Measurements from ENCODE around the gene PGAP3. TPM values are rescaled to one million over a fixed set of nuclear protein-coding genes. Genes with fewer than 3 reads are reported as not detected.

Gene PGAP3, protein sequence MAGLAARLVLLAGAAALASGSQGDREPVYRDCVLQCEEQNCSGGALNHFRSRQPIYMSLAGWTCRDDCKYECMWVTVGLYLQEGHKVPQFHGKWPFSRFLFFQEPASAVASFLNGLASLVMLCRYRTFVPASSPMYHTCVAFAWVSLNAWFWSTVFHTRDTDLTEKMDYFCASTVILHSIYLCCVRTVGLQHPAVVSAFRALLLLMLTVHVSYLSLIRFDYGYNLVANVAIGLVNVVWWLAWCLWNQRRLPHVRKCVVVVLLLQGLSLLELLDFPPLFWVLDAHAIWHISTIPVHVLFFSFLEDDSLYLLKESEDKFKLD
- total RNA-seq = 16.2 and 34.5 TPM in 2 replicates

GRCh38 chr17:39687546-39688474, at the start of gene PGAP3:
TSS of gene PGAP3 (minus strand) at chr17:39688057. CDS start at chr17:39688014, 43 bp downstream.

DNA sequence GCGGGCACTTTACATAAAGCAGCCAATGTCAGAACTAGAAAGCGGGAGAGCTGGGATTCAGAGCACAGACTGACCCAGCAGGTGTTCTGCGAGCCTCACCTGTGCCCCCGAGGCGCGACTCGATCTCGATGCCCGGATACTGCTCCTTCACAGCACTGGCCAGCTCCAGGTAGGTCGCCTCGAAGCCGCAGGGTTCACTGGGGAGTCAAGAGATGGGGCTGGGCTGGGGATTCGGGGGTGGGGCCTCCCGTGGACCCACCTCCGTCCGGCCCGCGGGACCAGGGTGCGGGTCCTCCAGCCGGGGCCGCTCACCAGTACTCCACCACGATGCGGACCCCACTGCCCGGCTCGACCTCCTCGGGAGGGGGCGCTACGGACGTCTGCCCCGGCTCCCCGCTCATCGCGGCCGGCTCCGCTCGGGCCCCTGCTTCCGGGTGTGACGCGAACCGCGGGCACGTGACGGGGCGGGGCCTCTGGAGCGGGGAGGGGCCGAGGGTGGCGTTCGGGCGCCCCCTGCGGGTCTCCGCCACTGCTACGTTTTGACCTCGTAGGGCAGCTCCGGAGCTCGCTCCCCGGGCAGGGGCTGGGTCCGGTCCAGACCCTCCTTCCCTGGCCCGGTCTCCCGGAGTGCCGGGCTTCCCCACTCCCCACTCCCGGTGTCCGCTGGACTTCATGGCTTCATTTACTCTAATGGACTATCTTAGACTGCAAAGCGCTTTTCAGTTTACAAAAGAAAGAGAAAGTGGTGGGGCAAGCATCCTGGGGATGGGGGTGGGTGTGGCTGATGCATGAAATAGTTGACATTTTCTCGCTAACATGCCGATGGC, 42.5 kb upstream of the PGAP3 start, which contains the start of gene MIEN1:
Gene MIEN1, minus strand, starts transcription at position 438 of the 827 bp plus-strand sequence. Its CDS starts 37 bp downstream, at position 401.

GRCh38 chr17:39699818-39700147, 11.9 kb upstream of the PGAP3 start, which contains the start of gene ERBB2:
TSS of gene ERBB2 (plus strand) at chr17:39700064. CDS start at chr17:39700239, 175 bp downstream.

GRCh38 chr17:39667945-39668924, 19.6 kb downstream of the PGAP3 start, which contains the start of gene PNMT:
TSS of gene PNMT (plus strand) at chr17:39668453. CDS start at chr17:39668476, 23 bp downstream.

GRCh38 chr17:39664581-39665561, 23.0 kb downstream of the PGAP3 start, which contains the start of gene TCAP:
TSS of gene TCAP (plus strand) at chr17:39665349. CDS start at chr17:39665360, 11 bp downstream.

DNA sequence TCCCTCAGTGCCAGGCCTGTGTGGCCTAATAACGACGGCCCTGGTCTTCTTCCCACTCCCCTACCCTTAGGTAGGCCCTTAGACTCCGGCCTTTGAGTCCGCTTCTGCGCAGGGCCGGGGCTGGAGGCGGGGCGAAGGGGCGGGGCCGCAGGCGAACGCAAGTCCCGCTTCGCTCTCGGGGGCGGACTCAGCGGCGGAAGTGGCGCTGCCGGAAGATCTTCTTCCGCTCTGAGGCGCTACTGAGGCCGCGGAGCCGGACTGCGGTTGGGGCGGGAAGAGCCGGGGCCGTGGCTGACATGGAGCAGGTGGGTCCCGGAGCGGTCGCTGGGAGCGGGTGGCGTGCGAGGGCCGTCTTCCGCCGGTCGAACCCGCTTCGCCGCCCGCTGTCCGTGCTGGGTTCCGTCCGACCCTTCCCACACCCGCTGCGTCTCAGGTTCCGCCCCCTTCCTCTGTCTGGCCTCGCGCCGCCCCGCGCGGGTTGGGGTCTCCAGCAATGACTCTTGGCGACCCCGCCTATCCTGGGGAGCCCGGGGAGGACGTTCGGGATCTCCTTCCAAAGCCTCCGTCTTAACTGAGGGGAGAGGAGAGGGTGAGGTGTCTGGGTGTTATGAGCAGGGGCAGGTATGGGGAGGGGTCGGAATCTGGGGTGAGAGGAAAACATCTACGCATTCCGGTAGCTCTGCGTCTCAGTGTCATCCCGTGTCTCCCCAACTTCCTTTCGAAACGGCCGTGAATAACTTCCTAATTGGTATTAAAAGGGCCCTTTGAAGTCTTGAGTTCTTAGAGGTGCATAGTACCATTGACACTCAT, 50.7 kb downstream of the PGAP3 start, which contains the start of gene STARD3:
Gene STARD3, plus strand, starts transcription at position 218 of the 810 bp plus-strand sequence. CDS start 16,388 bp downstream, outside the sequence.

GRCh38 chr17:39626171-39627046, 61.4 kb downstream of the PGAP3 start, which contains the start of gene PPP1R1B:
TSS of gene PPP1R1B (plus strand) at chr17:39626952. CDS start at chr17:39627393, 441 bp downstream.

Small RNA genes lying within 50 kb of the gene (small RNA-seq; reads per million reads assigned to genes)
- not detected for gene MIR4728

Other genes with a start within 250 kb of the PGAP3 start
- 13.3 and 23.5 TPM in 2 replicates for gene MED1, start 236.8 kb downstream of the PGAP3 start, total RNA-seq
- gene CDK12, start 226.6 kb downstream of the PGAP3 start, total RNA-seq = 37.8 and 38.1 TPM in 2 replicates
- not detected in 2 replicates for gene NEUROD2, start 80.1 kb downstream of the PGAP3 start, total RNA-seq
- gene PPP1R1B, start 61.1 kb downstream of the PGAP3 start, total RNA-seq = 0.11 and 3.5 TPM in 2 replicates
- 60.5 and 65.2 TPM in 2 replicates for gene STARD3, start 50.9 kb downstream of the PGAP3 start, total RNA-seq
- 1.3 and 2.0 TPM in 2 replicates for gene TCAP, start 22.7 kb downstream of the PGAP3 start, total RNA-seq
- gene PNMT, start 19.6 kb downstream of the PGAP3 start, total RNA-seq = 72.1 and 224 TPM in 2 replicates
- 123 and 217 TPM in 2 replicates for gene ERBB2, start 12.0 kb upstream of the PGAP3 start, total RNA-seq
- gene MIEN1, start 42.5 kb upstream of the PGAP3 start, total RNA-seq = 23.2 and 35.6 TPM in 2 replicates
- 5.1 and 8.4 TPM in 2 replicates for gene GRB7, start 49.9 kb upstream of the PGAP3 start, total RNA-seq
- under 0.01 and 0.43 TPM in 2 replicates for gene IKZF3, start 176.3 kb upstream of the PGAP3 start, total RNA-seq
- not detected in 2 replicates for gene ZPBP2, start 180.1 kb upstream of the PGAP3 start, total RNA-seq
- gene GSDMB, start 230.6 kb upstream of the PGAP3 start, total RNA-seq = 4.4 and 20.4 TPM in 2 replicates
- 56.9 and 84.8 TPM in 2 replicates for gene ORMDL3, start 239.5 kb upstream of the PGAP3 start, total RNA-seq
- not detected in 2 replicates for gene LRRC3C, start 239.7 kb upstream of the PGAP3 start, total RNA-seq

Measured in placental epithelial cell (primary cell).